CD4-positive, alpha-beta T cell treated with Interleukin-2 at 100 ng/mL for 4 hours (primary cell): ENCODE data around the gene TJP3.
"Not testable (repeated sequence)": the region's sequence is repeated elsewhere in the genome, so short reads cannot be mapped to it uniquely, and the experiment has no call there.

Experiments
- DNase-seq: peaks from one replicate; pipeline ENCODE4 v3.0.0-alpha.2; 2020; ENCODE audit warnings: low spot score

TJP3 gene

GRCh38 chr19:3738477-3739220 lies 30.5 kb downstream of the TJP3 start:
- DNase-seq, result no peak

DNA sequence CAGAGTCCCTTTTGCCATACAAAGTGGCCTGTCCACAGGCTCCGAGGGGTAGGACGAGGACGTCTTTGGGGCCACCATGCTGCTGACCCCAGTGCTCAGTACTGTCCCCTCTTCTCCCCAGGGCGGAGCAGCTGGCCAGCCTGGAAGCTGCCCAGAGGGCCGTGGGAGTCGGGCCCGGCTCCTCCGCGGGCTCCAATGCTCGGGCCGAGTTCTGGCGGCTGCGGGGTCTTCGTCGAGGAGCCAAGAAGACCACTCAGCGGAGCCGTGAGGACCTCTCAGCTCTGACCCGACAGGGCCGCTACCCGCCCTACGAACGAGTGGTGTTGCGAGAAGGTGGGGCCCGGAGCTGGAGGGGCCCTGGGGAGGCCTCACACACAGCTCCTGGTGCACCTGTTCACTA lies 32.2 kb downstream of the TJP3 start:
- DNase-seq, result no peak

DNA sequence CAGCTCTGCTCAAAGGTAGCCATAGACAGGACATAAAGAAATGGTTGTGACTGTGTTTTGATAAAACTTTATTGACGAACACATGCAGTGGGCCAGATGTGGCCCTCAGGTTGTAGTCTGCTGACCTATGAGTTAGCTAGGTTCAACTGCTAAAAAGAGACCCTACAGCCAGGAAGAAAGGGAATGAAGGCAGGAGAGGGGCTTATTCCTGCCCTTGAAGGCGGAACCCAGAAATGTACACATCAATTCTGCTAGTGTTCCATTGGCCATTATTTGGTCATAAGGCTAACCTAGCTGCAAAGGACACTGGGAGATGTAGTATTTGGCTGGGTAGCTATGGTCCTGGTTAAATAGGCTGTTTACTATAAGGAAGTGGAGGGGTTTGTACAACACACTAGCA lies 35.3 kb downstream of the TJP3 start:
- DNase-seq, result no peak

GRCh38 chr19:3745363-3746045 lies 37.3 kb downstream of the TJP3 start:
- DNase-seq, result no peak

- no peak for DNase-seq
Observed at GRCh38 chr19:3746371-3747056, 38.3 kb downstream of the TJP3 start.

- DNase-seq, result no peak
Observed at GRCh38 chr19:3748965-3749364, 40.8 kb downstream of the TJP3 start.

DNA sequence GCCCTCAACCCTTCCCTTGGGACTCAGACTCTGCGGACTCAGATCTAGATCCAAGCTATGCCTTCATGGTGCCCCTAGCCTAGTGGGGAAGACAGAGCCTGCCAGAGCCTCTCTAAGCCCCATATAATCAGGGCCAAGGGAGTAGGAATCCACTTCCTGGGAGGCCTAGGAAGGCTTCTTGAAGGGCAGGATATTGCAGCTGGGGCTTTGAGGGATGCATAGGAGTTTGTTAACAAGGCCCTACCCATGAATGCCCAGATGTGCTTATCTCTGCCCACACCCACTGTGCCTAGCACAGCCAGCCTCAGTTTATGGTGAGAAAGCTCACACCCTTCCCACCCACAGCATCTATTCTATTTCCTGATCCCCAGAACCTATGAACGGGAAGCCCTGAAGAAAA lies 42.0 kb downstream of the TJP3 start:
- DNase-seq, result no peak

GRCh38 chr19:3751236-3751635 lies 43.1 kb downstream of the TJP3 start:
- no peak for DNase-seq

GRCh38 chr19:3752492-3752891 lies 44.3 kb downstream of the TJP3 start:
- DNase-seq, result no peak

DNA sequence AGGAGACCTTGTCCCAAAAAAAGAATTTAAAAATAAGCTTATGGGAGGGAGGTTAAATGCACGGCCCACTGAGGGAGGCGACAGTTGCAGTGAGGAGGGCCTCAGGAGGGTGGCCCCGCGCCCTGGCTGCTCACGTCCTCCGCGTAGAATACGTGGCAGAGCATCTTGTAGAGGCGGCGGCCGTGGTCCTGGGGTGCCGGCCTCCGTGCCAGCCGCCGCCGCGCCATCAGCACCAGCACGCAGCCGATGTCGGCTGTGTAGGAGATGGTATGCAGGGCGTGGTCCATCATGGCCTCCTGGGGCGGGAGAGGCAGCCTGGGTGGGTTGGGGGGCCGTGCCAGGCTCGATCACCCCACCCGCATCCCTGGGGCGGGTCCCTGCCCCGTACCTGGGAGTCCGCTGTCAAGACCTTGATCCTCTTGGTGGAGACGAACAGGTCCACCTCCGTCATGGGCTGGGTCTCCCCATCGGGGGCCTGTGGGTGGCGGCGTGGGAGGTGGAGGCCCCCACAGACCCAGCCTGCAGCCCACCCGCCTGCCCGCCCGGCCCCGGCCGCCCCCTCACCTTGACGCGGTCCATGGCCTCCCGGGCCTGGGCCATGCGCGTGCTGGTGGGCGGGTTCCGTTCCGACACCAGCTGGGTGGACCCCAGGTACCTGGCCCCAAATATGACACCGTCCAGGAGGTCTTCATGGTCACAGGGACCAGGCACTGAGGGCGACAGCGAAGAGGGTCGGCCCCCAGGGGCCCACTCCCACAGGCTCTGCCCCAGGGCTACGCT lies 45.6 kb downstream of the TJP3 start:
- no peak for DNase-seq

DNA sequence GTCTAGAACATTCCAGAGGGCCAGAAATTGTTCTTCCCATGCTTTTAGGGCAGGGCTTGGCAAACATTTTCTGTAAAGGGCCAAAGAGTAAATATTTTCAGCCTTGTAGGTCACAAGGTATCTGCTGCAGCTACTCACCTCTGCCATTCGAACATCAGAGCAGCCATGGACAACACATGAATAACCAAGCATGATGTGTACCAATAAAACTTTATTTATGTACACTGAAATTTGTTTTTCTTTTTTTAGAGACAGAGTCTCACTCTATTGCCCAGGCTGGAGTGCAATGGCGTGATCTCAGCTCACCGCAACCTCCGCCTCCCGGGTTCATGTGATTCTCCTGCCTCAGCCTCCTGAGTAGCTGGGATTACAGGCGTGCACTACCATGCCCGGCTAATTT lies 49.5 kb downstream of the TJP3 start:
- not testable (repeated sequence) for DNase-seq

DNA sequence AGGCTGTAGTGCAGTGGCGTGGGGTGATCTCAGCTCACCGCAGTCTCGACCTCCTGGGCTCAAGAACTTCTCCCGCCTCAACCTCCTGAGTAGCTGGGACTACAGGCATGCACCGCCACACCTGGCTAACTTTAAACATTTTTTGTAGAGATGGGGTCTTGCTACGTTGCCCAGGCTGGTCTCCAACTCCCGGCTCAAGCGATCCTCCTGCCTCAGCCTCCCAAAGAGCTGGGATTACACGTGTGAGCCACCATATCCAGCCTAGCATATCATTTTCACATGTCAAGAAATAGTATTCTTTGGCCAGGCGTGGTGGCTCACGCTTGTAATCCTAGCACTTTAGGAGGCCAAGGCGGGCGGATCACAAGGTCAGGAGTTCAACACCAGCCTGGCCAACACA lies 50.1 kb downstream of the TJP3 start:
- not testable (repeated sequence) for DNase-seq

DNA sequence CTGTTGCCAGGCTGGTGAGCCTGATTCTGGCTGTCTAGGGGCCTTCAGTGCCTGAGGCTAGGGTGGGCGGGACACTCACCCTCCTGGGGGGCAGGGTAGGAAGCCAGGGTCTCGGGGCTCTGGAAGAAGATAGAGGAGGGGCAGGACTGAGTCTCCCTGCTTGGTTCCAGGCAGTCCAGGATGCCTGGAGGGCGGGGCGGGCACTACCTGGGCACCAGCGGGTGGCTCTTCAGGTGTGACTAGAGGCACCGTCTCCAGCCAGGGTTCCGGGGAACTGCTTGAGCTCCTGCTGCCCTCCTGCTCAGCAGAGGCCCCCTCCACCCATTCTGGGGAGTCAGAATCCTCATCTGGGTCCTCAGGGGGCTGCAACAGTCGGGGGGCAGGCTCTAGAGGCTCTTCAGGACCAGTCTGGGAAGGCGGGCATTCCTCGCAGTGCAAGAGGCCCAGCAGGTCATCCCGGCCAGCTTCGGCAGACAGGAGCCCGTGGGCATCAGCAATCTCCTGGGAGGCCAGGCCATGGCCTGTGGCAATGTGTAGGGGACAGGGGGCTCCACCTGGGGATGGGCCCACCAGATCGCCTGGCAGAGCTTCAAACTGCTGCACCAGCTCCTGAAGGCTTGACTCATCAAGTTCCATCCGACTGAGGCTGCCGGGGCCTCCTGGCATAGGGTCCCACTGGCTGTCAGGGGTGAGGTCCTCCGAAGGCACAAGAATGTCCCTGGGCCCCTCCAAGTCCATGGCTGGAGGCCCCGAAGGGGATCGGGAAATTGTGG lies 51.5 kb downstream of the TJP3 start:
- no peak for DNase-seq

- DNase-seq, result peak; percentile 29
Observed at GRCh38 chr19:3760871-3761361, 52.7 kb downstream of the TJP3 start.

DNA sequence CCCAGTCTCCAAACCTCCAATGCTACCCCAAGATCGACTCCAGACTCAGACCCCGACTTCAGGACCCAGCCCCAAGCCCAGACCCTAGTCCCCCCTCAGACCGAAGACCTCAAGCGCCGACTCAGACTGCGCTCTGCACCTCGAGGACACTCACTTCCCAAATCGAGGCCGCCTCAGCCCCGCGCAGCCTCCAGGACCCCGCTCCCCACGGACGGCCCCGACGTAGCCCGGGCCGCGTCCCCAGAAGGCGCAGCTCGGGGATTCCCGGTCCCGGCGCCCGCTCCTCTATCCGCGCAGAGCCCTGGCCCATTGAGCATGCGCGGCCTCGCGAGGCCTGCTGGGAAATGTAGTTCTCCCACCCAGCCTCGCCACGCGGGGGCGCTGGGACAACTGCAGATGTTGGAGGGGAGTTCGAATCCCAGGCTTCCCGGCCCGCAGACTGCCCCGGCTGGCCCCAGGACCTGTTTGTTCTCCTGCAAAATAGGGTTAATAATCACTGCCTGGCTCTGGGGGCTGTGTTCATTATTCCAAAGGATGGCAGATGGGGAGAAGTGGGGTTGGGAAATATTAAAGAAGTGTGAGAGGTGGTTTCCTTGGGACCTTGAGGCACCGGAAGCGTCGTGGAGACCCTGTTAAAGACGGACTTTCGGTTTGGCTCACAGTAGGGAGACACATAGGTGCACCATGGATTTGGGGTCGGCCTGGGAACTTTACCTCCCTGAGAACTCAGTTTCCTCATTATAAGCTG lies 53.4 kb downstream of the TJP3 start, which contains the start of gene APBA3:
Gene APBA3, minus strand, starts transcription at position 311 of the 748 bp plus-strand sequence. CDS start 1,428 bp downstream, outside the sequence.
- peak; percentile 96 for DNase-seq

GRCh38 chr19:3762130-3762473 lies 53.9 kb downstream of the TJP3 start:
- DNase-seq, result no peak

DNA sequence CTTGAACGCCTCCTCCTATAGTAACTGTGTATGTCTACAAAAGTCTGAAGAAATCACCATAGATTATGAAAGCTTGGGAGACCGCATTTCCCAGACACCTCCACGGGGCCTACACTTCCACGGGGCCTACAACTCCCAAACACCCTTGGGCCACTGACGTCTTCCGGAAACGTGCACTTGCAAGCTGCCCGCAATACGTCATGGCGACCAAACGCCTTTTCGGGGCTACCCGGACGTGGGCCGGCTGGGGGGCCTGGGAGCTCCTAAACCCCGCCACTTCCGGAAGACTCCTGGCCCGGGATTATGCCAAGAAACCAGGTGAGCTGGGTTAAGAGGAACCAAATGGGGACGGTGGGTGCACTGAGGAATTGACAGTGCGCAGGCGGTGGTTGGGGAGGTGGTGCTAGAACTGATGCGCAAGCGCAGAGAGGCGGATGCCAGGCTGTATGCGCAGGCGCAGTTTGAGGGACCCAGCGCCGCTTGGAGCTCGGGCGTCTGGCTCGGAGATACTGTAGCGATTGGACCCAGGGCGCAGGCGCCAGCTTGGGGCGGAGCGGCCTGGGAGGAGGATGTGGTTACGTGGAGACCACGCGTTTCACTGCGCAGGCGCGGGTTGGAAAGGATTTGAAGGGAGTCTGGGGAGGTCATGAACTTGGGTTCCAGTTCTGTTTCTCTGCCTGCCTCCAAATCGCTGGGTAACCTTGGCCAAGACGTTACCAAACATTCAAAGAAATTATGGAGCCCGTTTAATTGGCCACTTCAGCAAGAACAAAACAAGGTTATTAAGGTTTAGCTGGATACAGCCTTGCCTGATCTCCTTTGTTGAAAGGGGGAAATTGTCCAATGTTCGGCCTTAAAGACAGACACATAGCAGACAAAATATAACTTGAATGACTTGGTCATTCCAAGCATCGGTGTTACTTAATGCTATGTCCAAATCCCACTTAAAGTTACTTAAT lies 54.6 kb downstream of the TJP3 start, which contains the start of gene MRPL54:
Gene MRPL54, plus strand, starts transcription at position 182 of the 959 bp plus-strand sequence. Its CDS starts 19 bp downstream, at position 201.
- peak; percentile 99 for DNase-seq

GRCh38 chr19:3765121-3765520 lies 56.9 kb downstream of the TJP3 start:
- no peak for DNase-seq

GRCh38 chr19:3765757-3766156 lies 57.6 kb downstream of the TJP3 start:
- not testable (repeated sequence) for DNase-seq
